AG09319 (cell line): Measurements from ENCODE around the gene PSG6.
"Not testable (repeated sequence)": the region's sequence is repeated elsewhere in the genome, so short reads cannot be mapped to it uniquely, and the experiment has no call there.

Source experiments
- DNase-seq: peaks from one replicate; pipeline ENCODE4 v3.0.0-alpha.2; 2010; ENCODE audit warnings: low read depth; ENCODE audit errors: extremely low read depth
- CTCF ChIP-seq: IDR thresholded peaks from 2 replicates; pipeline ENCODE4 v1.5.1; 2011; ENCODE audit warnings: low read depth, mild to moderate bottlenecking, inconsistent platforms, low read length, moderate library complexity

The PSG6 gene

GRCh38 chr19:42917634-42918033, at the start of gene PSG6:
Gene PSG6 (minus strand): TSS chr19:42917894. CDS start chr19:42917792, 102 bp downstream.
- not testable (repeated sequence) for DNase-seq

GRCh38 chr19:42965176-42965575, 47.5 kb upstream of the PSG6 start:
- TF ChIP-seq CTCF = no peak
- DNase-seq = no peak

- no peak for TF ChIP-seq CTCF
- no peak for DNase-seq
Observed at GRCh38 chr19:42961119-42961518, 43.4 kb upstream of the PSG6 start.

GRCh38 chr19:42952126-42952525, 34.4 kb upstream of the PSG6 start:
- DNase-seq = not testable (repeated sequence)

- not testable (repeated sequence) for DNase-seq
Observed at GRCh38 chr19:42951476-42951875, 33.8 kb upstream of the PSG6 start.

- peak; percentile 45 for TF ChIP-seq CTCF
- DNase-seq = no peak
Observed at GRCh38 chr19:42942187-42942789, 24.6 kb upstream of the PSG6 start.

GRCh38 chr19:42937107-42937506, 19.4 kb upstream of the PSG6 start, which contains the start of gene PSG7:
Gene PSG7 (minus strand): TSS chr19:42937207. CDS start chr19:42937076, 131 bp downstream.
- DNase-seq = not testable (repeated sequence)

- DNase-seq = not testable (repeated sequence)
Observed at GRCh38 chr19:42934726-42935125, 17.0 kb upstream of the PSG6 start.

GRCh38 chr19:42934183-42934582, 16.5 kb upstream of the PSG6 start:
- not testable (repeated sequence) for DNase-seq

GRCh38 chr19:42933412-42933811, 15.7 kb upstream of the PSG6 start:
- DNase-seq = not testable (repeated sequence)

- DNase-seq = peak; percentile 70
Observed at GRCh38 chr19:42932485-42933101, 14.9 kb upstream of the PSG6 start.

- DNase-seq = peak; percentile 12
Observed at GRCh38 chr19:42930214-42930613, 12.5 kb upstream of the PSG6 start.

More at GRCh38 chr19:42930214-42930613, 12.5 kb upstream of the PSG6 start:
- TF ChIP-seq CTCF = peak; percentile 52
